Measurements from ENCODE around the gene GALNT18.
"Not testable (repeated sequence)": the region's sequence is repeated elsewhere in the genome, so short reads cannot be mapped to it uniquely, and the experiment has no call there.

Gene GALNT18

GRCh38 chr11:11468954-11469353 is 152.9 kb downstream of the GALNT18 start:
- no peak for DNase-seq (ENCODE audit: low read depth in 2 of 3, low spot score in 2 of 3)

- DNase-seq (ENCODE audit: low read depth in 2 of 3, low spot score in 2 of 3) = no peak
Measured at GRCh38 chr11:11467312-11467711, 154.5 kb downstream of the GALNT18 start.

GRCh38 chr11:11464555-11464954 is 157.2 kb downstream of the GALNT18 start:
- no peak for DNase-seq (ENCODE audit: low read depth in 2 of 3, low spot score in 2 of 3)

GRCh38 chr11:11463405-11463804 is 158.4 kb downstream of the GALNT18 start:
- no peak for DNase-seq (ENCODE audit: low read depth in 2 of 3, low spot score in 2 of 3)

- DNase-seq (ENCODE audit: low read depth in 2 of 3, low spot score in 2 of 3) = no peak
Measured at GRCh38 chr11:11461473-11461872, 160.3 kb downstream of the GALNT18 start.

GRCh38 chr11:11459578-11459977 is 162.2 kb downstream of the GALNT18 start:
- no peak for DNase-seq (ENCODE audit: low read depth in 2 of 3, low spot score in 2 of 3)

- no peak for DNase-seq (ENCODE audit: low read depth in 2 of 3, low spot score in 2 of 3)
Measured at GRCh38 chr11:11458485-11458884, 163.3 kb downstream of the GALNT18 start.

GRCh38 chr11:11458001-11458400 is 163.8 kb downstream of the GALNT18 start:
- no peak for DNase-seq (ENCODE audit: low read depth in 2 of 3, low spot score in 2 of 3)

GRCh38 chr11:11456866-11457265 is 164.9 kb downstream of the GALNT18 start:
- DNase-seq (ENCODE audit: low read depth in 2 of 3, low spot score in 2 of 3) = no peak

- DNase-seq (ENCODE audit: low read depth in 2 of 3, low spot score in 2 of 3) = no peak
Measured at GRCh38 chr11:11454671-11455223, 167.1 kb downstream of the GALNT18 start.

GRCh38 chr11:11451501-11452005 is 170.3 kb downstream of the GALNT18 start:
- DNase-seq (ENCODE audit: low read depth in 2 of 3, low spot score in 2 of 3) = no peak

- no peak for DNase-seq (ENCODE audit: low read depth in 2 of 3, low spot score in 2 of 3)
Measured at GRCh38 chr11:11450744-11451362, 171.0 kb downstream of the GALNT18 start.

GRCh38 chr11:11449327-11449726 is 172.5 kb downstream of the GALNT18 start:
- no peak for DNase-seq (ENCODE audit: low read depth in 2 of 3, low spot score in 2 of 3)

- no peak for DNase-seq (ENCODE audit: low read depth in 2 of 3, low spot score in 2 of 3)
Measured at GRCh38 chr11:11448626-11449025, 173.2 kb downstream of the GALNT18 start.

GRCh38 chr11:11447601-11448000 is 174.2 kb downstream of the GALNT18 start:
- not testable (repeated sequence) for DNase-seq (ENCODE audit: low read depth in 2 of 3, low spot score in 2 of 3)

GRCh38 chr11:11446967-11447366 is 174.8 kb downstream of the GALNT18 start:
- DNase-seq (ENCODE audit: low read depth in 2 of 3, low spot score in 2 of 3) = no peak

- DNase-seq (ENCODE audit: low read depth in 2 of 3, low spot score in 2 of 3) = no peak
Measured at GRCh38 chr11:11446564-11446963, 175.2 kb downstream of the GALNT18 start.

GRCh38 chr11:11445441-11446185 is 176.2 kb downstream of the GALNT18 start:
- no peak for DNase-seq (ENCODE audit: low read depth in 2 of 3, low spot score in 2 of 3)

- DNase-seq (ENCODE audit: low read depth in 2 of 3, low spot score in 2 of 3) = no peak
Measured at GRCh38 chr11:11444804-11445131, 177.0 kb downstream of the GALNT18 start.

- DNase-seq (ENCODE audit: low read depth in 2 of 3, low spot score in 2 of 3) = no peak
Measured at GRCh38 chr11:11444027-11444803, 177.6 kb downstream of the GALNT18 start.

GRCh38 chr11:11442791-11443190 is 179.0 kb downstream of the GALNT18 start:
- DNase-seq (ENCODE audit: low read depth in 2 of 3, low spot score in 2 of 3) = no peak

GRCh38 chr11:11441516-11441915 is 180.3 kb downstream of the GALNT18 start:
- DNase-seq (ENCODE audit: low read depth in 2 of 3, low spot score in 2 of 3) = no peak
